Omental fat pad (tissue), 4 donors: ENCODE measurements around the gene CAPN5. TPM values are rescaled to one million over a fixed set of nuclear protein-coding genes. Genes with fewer than 3 reads are reported as not detected.

ENCODE experiments used
- ATAC-seq: fragments of 150-250 bp; one replicate; pipeline ENCODE4 v1.9.1; 2016; ENCODE audit warnings: mild to moderate bottlenecking, moderate library complexity; ENCODE audit not compliant: low FRiP score
- DNase-seq: peaks from one replicate; pipeline ENCODE4 v3.0.0-alpha.2; 2019; ENCODE audit warnings: low spot score
- total RNA-seq, 4 donors: library from RNA; depleted of rRNA; stranded (reverse); fragments of >200 nt; gene quantifications; one replicate each; pipeline ENCODE4 v1.1.0, GENCODE V29; 2016
- TF ChIP-seq, protein P1 (sequence below), 3 donors: fragments of 450-650 bp; IDR thresholded peaks; one replicate each; pipeline ENCODE4 v1.5.1; 2016 to 2017; ENCODE audit warnings: antibody characterized with exemption in 3 of 3, mild to moderate bottlenecking in 3 of 3, moderate library complexity in 2 of 3

Gene CAPN5
- total RNA-seq, 4 donors from 2014 or later, result 3.3 to 8.5 (median 4.7) TPM

DNA sequence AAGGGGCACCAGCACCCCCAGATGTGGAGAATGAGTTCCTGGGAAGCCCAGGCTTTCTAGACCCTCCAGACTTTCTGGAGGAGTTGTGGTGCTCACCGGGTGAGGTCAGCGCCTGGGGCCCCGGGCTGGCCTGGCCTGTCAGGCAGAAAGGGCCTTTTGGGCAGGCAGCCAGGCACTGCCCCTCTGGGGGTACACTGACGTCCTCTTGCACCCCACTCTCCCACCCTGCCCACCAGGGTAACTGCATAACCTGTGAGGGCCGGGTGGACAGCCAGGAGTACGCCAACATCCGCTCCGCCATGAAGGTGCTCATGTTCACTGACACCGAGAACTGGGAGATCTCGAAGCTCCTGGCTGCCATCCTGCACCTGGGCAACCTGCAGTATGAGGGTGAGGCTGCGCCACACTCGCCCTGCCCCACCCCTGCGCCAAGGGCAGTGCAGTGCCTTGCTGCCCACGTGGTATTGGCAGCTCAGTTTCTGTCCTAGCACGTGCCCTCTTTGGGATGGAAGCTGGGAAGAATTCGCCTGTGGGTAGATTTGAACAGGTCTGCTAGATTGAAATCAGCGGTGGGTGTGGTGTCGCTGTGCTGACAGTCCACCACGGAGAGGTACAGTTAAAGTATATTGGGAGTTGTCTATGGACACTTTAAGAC lies 91.4 kb downstream of the CAPN5 start:
- no peak for DNase-seq
- TF ChIP-seq, protein P1, sequence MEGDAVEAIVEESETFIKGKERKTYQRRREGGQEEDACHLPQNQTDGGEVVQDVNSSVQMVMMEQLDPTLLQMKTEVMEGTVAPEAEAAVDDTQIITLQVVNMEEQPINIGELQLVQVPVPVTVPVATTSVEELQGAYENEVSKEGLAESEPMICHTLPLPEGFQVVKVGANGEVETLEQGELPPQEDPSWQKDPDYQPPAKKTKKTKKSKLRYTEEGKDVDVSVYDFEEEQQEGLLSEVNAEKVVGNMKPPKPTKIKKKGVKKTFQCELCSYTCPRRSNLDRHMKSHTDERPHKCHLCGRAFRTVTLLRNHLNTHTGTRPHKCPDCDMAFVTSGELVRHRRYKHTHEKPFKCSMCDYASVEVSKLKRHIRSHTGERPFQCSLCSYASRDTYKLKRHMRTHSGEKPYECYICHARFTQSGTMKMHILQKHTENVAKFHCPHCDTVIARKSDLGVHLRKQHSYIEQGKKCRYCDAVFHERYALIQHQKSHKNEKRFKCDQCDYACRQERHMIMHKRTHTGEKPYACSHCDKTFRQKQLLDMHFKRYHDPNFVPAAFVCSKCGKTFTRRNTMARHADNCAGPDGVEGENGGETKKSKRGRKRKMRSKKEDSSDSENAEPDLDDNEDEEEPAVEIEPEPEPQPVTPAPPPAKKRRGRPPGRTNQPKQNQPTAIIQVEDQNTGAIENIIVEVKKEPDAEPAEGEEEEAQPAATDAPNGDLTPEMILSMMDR (IDR thresholded peaks at IDR 0.05), result no peak
- no peak for ATAC-seq

DNA sequence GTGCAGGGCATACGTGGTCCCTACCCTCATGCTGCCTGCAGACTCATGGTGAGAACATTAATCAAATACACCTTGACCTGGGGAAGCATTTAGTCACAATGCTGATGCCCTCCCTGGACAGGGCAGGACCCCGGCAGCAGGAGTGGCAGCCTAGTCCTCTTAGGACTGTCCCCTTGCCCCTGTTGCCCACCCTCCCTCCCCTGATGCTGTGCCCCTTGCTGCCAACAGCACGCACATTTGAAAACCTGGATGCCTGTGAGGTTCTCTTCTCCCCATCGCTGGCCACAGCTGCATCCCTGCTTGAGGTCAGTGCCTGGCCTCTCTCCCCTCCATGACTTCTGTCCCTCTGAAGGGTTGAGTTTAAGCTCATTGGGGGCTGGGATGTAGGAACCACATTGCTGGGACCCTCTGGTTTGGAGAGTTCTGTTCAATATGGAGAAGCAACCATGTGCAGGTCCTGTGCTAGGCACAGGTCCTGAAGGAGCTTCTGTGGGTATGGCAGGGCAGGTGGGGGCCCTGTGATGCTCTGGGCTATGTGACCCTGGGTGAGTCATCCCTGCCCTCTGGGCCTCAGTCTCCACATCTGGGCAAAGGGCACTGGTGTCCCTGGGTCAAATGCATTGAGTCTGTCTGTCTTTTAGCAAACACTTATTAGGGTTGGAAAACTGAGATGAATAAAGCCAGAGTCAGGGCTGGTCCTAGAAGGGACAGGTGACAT lies 92.6 kb downstream of the CAPN5 start:
- DNase-seq (no peak), ATAC-seq (no peak)
- TF ChIP-seq, protein P1 (IDR thresholded peaks at IDR 0.05), result no peak

DNA sequence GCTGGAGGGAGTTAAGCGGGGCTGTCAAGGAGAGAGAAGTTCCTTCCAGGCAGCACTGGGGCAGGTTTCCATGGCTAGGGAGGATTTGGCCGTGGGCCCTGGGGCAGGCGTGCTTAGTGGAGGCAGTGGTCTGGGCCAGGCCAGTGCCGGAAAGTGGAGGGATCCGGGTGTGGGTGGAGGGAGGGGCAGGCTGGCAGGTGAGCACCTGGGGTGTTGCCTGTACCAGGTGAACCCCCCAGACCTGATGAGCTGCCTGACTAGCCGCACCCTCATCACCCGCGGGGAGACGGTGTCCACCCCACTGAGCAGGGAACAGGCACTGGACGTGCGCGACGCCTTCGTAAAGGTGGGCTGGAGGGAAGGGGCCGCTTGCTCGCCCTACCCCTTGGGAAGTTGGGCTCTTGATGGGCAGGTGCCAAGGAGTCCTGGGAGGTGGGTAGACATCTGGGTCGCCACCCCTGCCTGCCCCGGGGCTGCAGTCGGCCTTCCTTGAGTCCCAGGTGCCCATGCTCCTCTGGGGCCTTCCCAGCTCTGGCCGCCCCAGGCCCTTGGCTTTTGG lies 93.2 kb downstream of the CAPN5 start:
- ATAC-seq, result no peak
- TF ChIP-seq, protein P1 (IDR thresholded peaks at IDR 0.05), result no peak
- DNase-seq, result no peak

DNA sequence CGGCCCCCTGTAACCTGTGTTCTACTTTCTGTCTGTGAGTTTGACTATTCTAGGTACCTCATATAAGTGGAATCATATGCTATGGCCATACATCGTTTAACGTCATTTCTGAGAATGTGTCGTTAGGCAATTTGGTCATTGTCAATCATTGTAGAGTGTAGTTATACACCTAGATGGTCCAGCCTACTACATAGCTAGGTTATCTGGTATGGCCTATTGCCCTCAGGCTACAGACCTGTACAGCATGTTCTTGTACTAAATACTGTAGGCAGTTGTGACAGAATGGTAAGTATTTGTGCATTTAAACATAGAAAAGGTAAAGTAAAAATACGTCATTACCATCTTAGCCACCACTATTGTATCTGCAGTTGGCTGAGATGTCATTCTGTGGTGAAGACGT lies 96.5 kb downstream of the CAPN5 start:
- TF ChIP-seq, protein P1 (IDR thresholded peaks at IDR 0.05), result no peak
- DNase-seq, result no peak
- no peak for ATAC-seq

DNA sequence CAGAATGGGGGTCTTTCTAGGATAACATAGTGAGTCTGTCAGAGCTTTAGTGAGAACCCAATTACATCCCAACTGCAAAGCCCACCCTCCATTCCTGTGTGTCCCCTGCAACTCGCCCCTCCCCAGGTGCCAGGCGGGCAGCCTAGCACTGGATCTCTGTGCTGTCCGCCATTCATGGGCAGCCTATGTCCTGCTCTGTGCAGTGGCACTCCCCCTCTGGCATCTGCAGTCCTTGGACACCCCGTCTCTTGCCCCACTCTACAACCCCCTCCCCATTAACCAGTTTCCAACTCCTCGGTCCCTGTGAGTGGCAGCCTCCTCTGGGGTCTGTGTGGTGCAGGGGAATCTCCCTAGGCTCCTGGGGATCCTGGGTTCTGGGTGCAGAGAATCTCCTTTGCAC lies 98.3 kb downstream of the CAPN5 start:
- DNase-seq (no peak), ATAC-seq (no peak)
- TF ChIP-seq, protein P1 (IDR thresholded peaks at IDR 0.05), result no peak

DNA sequence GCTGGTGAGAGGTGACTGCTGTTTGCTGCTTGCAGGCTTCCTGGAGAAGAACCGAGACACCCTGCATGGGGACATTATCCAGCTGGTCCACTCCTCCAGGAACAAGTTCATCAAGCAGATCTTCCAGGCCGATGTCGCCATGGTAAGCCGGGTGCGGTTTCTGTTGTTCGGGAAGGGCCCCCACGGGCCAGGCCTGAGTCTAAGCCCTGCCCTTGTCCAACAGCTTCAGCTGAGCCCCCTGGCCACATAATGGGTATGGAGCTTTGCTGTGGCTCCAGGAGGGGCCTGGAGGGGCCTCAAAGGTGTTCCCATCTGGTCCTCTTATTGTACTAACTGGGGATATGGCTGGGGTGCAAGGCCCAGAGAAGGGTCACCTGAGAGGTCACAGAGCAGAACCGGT lies 99.2 kb downstream of the CAPN5 start:
- TF ChIP-seq, protein P1 (IDR thresholded peaks at IDR 0.05), result no peak
- ATAC-seq, result no peak
- DNase-seq, result no peak
